Neural cell (in vitro differentiated cells): Measurements from ENCODE around the gene ZBTB12. TPM values are rescaled to one million over a fixed set of nuclear protein-coding genes. Genes with fewer than 3 reads are reported as not detected.

ENCODE experiments used
- H2AFZ ChIP-seq: fragments of 200-600, 300-800 bp; sonication (generic), shearing (Covaris generic); 2 replicates; pipeline ENCODE4 v1.6.0; 2014; ENCODE audit warnings: low read depth, mild to moderate bottlenecking, antibody characterized with exemption, low read length, moderate library complexity
- H3F3A ChIP-seq: fragments of 200-600 bp; shearing (Covaris generic); 2 replicates; pipeline ENCODE4 v1.6.1; 2016; ENCODE audit warnings: mild to moderate bottlenecking, moderate library complexity, mixed read lengths, antibody characterized with exemption, low read length; ENCODE audit not compliant: insufficient read depth, poor library complexity, severe bottlenecking
- H3K27ac ChIP-seq: fragments of 200-600, 300-800 bp; sonication (generic), shearing (Covaris generic); 2 replicates; pipeline ENCODE4 v1.5.1; 2014; ENCODE audit warnings: mild to moderate bottlenecking, low read length, moderate library complexity
- H3K27me3 ChIP-seq: fragments of 300-800, 200-600 bp; sonication (generic), shearing (Covaris generic); 2 replicates; pipeline ENCODE4 v1.6.0; 2014; ENCODE audit warnings: mild to moderate bottlenecking, low read depth, low read length, moderate library complexity; ENCODE audit not compliant: insufficient read depth
- H3K36me3 ChIP-seq: fragments of 300-800, 200-600 bp; sonication (generic), shearing (Covaris generic); 2 replicates; pipeline ENCODE4 v1.5.1; 2014; ENCODE audit warnings: mild to moderate bottlenecking, antibody characterized with exemption, low read length, moderate library complexity; ENCODE audit not compliant: insufficient read depth
- H3K4me2 ChIP-seq: fragments of 300-800, 200-600 bp; sonication (generic), shearing (Covaris generic); 2 replicates; pipeline ENCODE4 v1.6.0; 2014; ENCODE audit warnings: mild to moderate bottlenecking, low read length
- H3K4me3 ChIP-seq: fragments of 300-800, 200-600 bp; sonication (generic), shearing (Covaris generic); 2 replicates; pipeline ENCODE4 v1.5.1; 2014; ENCODE audit warnings: mild to moderate bottlenecking, low read length, moderate library complexity
- H3K79me2 ChIP-seq: fragments of 200-600 bp; shearing (Covaris generic); replicated peaks from 2 replicates; pipeline ENCODE4 v1.6.0; 2014; ENCODE audit warnings: mild to moderate bottlenecking, low read length, moderate library complexity; ENCODE audit not compliant: insufficient read depth
- H3K9ac ChIP-seq: fragments of 300-800, 200-600 bp; sonication (generic), shearing (Covaris generic); 2 replicates; pipeline ENCODE4 v1.6.1; 2016; ENCODE audit warnings: mild to moderate bottlenecking, low read length, mixed read lengths
- H3K9me2 ChIP-seq: fragments of 200-600 bp; shearing (Covaris generic); 2 replicates; pipeline ENCODE4 v1.6.1; 2016; ENCODE audit warnings: mild to moderate bottlenecking, low read length, mixed read lengths; ENCODE audit not compliant: insufficient read depth
- H3K9me3 ChIP-seq: fragments of 200-600, 300-800 bp; sonication (generic), shearing (Covaris generic); 2 replicates; pipeline ENCODE4 v1.6.1; 2016; ENCODE audit warnings: mild to moderate bottlenecking, mixed run types, low read length, moderate library complexity, mixed read lengths
- H4K20me1 ChIP-seq: fragments of 200-600 bp; shearing (Covaris generic); 2 replicates; pipeline ENCODE4 v1.6.1; 2016; ENCODE audit warnings: mild to moderate bottlenecking, mixed run types; ENCODE audit not compliant: insufficient read depth
- CTCF ChIP-seq: fragments of 450-650 bp; IDR thresholded peaks from 2 replicates; pipeline ENCODE4 v1.5.1; 2014; ENCODE audit warnings: antibody characterized with exemption, mild to moderate bottlenecking, moderate library complexity; ENCODE audit not compliant: poor library complexity, severe bottlenecking
- EP300 ChIP-seq: fragments of 450-650 bp; conservative IDR thresholded peaks from 2 replicates; pipeline ENCODE4 v1.6.1; 2014; ENCODE audit warnings: antibody characterized with exemption, mild to moderate bottlenecking, moderate library complexity; ENCODE audit not compliant: poor library complexity, severe bottlenecking
- EZH2 ChIP-seq: fragments of 200-600, 300-800 bp; shearing (Covaris generic), sonication (generic); IDR thresholded peaks from 2 replicates; pipeline ENCODE4 v1.6.1; 2014; ENCODE audit warnings: antibody characterized with exemption, low read length, borderline replicate concordance, mild to moderate bottlenecking; ENCODE audit not compliant: insufficient read depth, poor library complexity, severe bottlenecking
- POLR2AphosphoS5 ChIP-seq: IDR thresholded peaks from 2 replicates; pipeline ENCODE4 v1.6.1; 2012
- RAD21 ChIP-seq: fragments of 450-650 bp; conservative IDR thresholded peaks from 2 replicates; pipeline ENCODE4 v1.6.1; 2014; ENCODE audit warnings: antibody characterized with exemption, mild to moderate bottlenecking, moderate library complexity
- SMC3 ChIP-seq: fragments of 450-650 bp; conservative IDR thresholded peaks from 2 replicates; pipeline ENCODE4 v1.6.1; 2014; ENCODE audit warnings: antibody characterized with exemption, mild to moderate bottlenecking, moderate library complexity; ENCODE audit not compliant: poor library complexity
- polyA plus RNA-seq: library from polyadenylated mRNA; depleted of rRNA; stranded (reverse); fragments of >200 nt; gene quantifications from 2 replicates; pipeline ENCODE4 v1.2.3, GENCODE V29; 2014
- TF ChIP-seq, protein P1 (sequence below): IDR thresholded peaks from 2 replicates; pipeline ENCODE4 v1.6.1; 2012; ENCODE audit warnings: borderline replicate concordance

ZBTB12 gene
- polyA plus RNA-seq, 1 donor from 2014 or later: 21.4 TPM

GRCh38 chr6:31940256-31940664, 38.4 kb upstream of the ZBTB12 start:
- no peak overlapping the region for H3K27ac ChIP-seq
- no peak overlapping the region for H3K9ac ChIP-seq
- H3K9me3 ChIP-seq: no peaks in the 10 kb centered on the region
- no peaks in the 10 kb centered on the region for H4K20me1 ChIP-seq
- H3K79me2 ChIP-seq: no peaks in the 10 kb centered on the region
- no peaks in the 10 kb centered on the region for H3K36me3 ChIP-seq
- no peaks in the 10 kb centered on the region for H3K9me2 ChIP-seq
- H3F3A ChIP-seq: no peaks in the 10 kb centered on the region
- no peak for TF ChIP-seq POLR2AphosphoS5
- TF ChIP-seq RAD21: no peak
- no peak overlapping the region for H3K4me3 ChIP-seq
- no peak overlapping the region for H3K4me2 ChIP-seq
- H2AFZ ChIP-seq: no peak overlapping the region
- no peaks in the 10 kb centered on the region for H3K27me3 ChIP-seq

DNA sequence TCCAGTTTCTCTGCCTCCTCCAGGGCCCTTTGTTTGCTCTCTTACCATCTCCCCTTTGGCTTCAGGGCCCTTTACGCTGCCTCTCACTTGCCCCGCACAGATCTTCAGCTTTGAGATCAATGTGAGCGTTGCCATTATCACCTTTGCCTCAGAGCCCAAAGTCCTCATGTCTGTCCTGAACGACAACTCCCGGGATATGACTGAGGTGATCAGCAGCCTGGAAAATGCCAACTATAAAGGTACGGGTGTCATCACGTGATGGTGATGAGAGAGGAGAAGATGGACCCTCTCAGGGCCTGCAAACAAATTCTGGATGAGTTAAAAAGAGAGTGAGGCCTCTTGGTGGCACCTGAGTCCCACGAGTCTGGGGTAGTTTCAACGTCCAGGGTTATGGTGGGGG, 33.9 kb upstream of the ZBTB12 start:
- Histone ChIP-seq H3K9ac (no peak overlapping the region), H3K27me3 (no peaks in the 10 kb centered on the region), H3K4me2 (no peak overlapping the region), H2AFZ (no peak overlapping the region), H3K9me2 (no peaks in the 10 kb centered on the region), H3K36me3 (no peaks in the 10 kb centered on the region), H3K27ac (no peak overlapping the region), H3K9me3 (no peaks in the 10 kb centered on the region), H3K79me2 (no peaks in the 10 kb centered on the region), H3F3A (no peaks in the 10 kb centered on the region), H4K20me1 (no peaks in the 10 kb centered on the region), H3K4me3 (no peak overlapping the region)
- TF ChIP-seq, protein P1, sequence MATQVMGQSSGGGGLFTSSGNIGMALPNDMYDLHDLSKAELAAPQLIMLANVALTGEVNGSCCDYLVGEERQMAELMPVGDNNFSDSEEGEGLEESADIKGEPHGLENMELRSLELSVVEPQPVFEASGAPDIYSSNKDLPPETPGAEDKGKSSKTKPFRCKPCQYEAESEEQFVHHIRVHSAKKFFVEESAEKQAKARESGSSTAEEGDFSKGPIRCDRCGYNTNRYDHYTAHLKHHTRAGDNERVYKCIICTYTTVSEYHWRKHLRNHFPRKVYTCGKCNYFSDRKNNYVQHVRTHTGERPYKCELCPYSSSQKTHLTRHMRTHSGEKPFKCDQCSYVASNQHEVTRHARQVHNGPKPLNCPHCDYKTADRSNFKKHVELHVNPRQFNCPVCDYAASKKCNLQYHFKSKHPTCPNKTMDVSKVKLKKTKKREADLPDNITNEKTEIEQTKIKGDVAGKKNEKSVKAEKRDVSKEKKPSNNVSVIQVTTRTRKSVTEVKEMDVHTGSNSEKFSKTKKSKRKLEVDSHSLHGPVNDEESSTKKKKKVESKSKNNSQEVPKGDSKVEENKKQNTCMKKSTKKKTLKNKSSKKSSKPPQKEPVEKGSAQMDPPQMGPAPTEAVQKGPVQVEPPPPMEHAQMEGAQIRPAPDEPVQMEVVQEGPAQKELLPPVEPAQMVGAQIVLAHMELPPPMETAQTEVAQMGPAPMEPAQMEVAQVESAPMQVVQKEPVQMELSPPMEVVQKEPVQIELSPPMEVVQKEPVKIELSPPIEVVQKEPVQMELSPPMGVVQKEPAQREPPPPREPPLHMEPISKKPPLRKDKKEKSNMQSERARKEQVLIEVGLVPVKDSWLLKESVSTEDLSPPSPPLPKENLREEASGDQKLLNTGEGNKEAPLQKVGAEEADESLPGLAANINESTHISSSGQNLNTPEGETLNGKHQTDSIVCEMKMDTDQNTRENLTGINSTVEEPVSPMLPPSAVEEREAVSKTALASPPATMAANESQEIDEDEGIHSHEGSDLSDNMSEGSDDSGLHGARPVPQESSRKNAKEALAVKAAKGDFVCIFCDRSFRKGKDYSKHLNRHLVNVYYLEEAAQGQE: no peak
- no peak for TF ChIP-seq CTCF
- TF ChIP-seq EP300: no peak
- no peak for TF ChIP-seq POLR2AphosphoS5
- no peak for TF ChIP-seq EZH2
- no peak for TF ChIP-seq RAD21
- no peak for TF ChIP-seq SMC3

GRCh38 chr6:31935021-31935420, 33.1 kb upstream of the ZBTB12 start:
- Histone ChIP-seq H3K27ac (no peak overlapping the region), H3K4me2 (no peak overlapping the region), H3K9me3 (no peaks in the 10 kb centered on the region), H3K79me2 (no peaks in the 10 kb centered on the region), H3K36me3 (no peaks in the 10 kb centered on the region), H4K20me1 (no peaks in the 10 kb centered on the region), H3K4me3 (no peak overlapping the region), H3F3A (no peaks in the 10 kb centered on the region), H2AFZ (no peak overlapping the region), H3K27me3 (no peaks in the 10 kb centered on the region), H3K9me2 (no peaks in the 10 kb centered on the region), H3K9ac (no peak overlapping the region)
- TF ChIP-seq RAD21 (no peak), EP300 (no peak), SMC3 (no peak)
- TF ChIP-seq, protein P1: no peak
